IMR-90 (cell line): Measurements from ENCODE around the gene FAM174C. TPM values are rescaled to one million over a fixed set of nuclear protein-coding genes. Genes with fewer than 3 reads are reported as not detected.
A peak's percentile ranks its signal among the peaks of the same experiment; 100 is the strongest.

ENCODE experiments used
- ATAC-seq: fragments of 200-7000 bp; cut with Tn5 transposase; 2 replicates; pipeline ENCODE4 v1.9.1; 2020; ENCODE audit warnings: low read depth, mild to moderate bottlenecking, moderate library complexity
- BruUV-seq: library from RNA; stranded (reverse); fragments of 400-500 nt; replicated peaks from 2 replicates; lab custom pipeline; 2021; lab: Mats Ljungman, UMichigan
- CTCF ChIA-PET: fragments of 300-600 bp; formaldehyde crosslinking; extraction: SDS; loops from one replicate; lab custom pipeline; 2021; ENCODE audit warnings: antibody characterized with exemption; lab: Yijun Ruan, JAX
- POLR2A ChIA-PET: fragments of 300-600 bp; sonication (Branson Sonifier 250); formaldehyde crosslinking; loops from one replicate; lab custom pipeline; 2022; ENCODE audit warnings: antibody characterized with exemption; ENCODE audit not compliant: unreplicated experiment; lab: Charles Lee
- DNase-seq: peaks from one replicate; pipeline ENCODE4 v3.0.0; 2013
- H2AFZ ChIP-seq: replicated peaks from 2 replicates; pipeline ENCODE3; 2013; ENCODE audit warnings: low read length, mild to moderate bottlenecking; ENCODE audit not compliant: poor library complexity
- H2AK5ac ChIP-seq: 2 replicates; pipeline ENCODE4 v1.6.1; 2013; ENCODE audit warnings: low read depth, low read length, inconsistent platforms
- H2AK9ac ChIP-seq: replicated peaks from 2 replicates; pipeline ENCODE3; 2013; ENCODE audit warnings: mild to moderate bottlenecking, low read depth, low read length, moderate library complexity; ENCODE audit not compliant: poor library complexity
- H2BK120ac ChIP-seq: 2 replicates; pipeline ENCODE4 v1.6.1; 2013; ENCODE audit warnings: low read depth, low read length, inconsistent platforms
- H2BK15ac ChIP-seq: 3 replicates; pipeline ENCODE4 v1.6.1; 2013; ENCODE audit warnings: low read depth, low read length, inconsistent platforms
- H2BK20ac ChIP-seq: 2 replicates; pipeline ENCODE4 v1.6.1; 2013; ENCODE audit warnings: low read depth, mild to moderate bottlenecking, inconsistent platforms, low read length, moderate library complexity
- H2BK5ac ChIP-seq: 2 replicates; pipeline ENCODE4 v1.6.1; 2013; ENCODE audit warnings: mild to moderate bottlenecking, low read depth, low read length, inconsistent platforms; ENCODE audit not compliant: poor library complexity, severe bottlenecking
- H3K14ac ChIP-seq: replicated peaks from 2 replicates; pipeline ENCODE4 v1.6.1; 2013; ENCODE audit warnings: low read depth, low read length, inconsistent platforms
- H3K18ac ChIP-seq: 2 replicates; pipeline ENCODE4 v1.6.1; 2013; ENCODE audit warnings: low read depth, low read length, control low read depth
- H3K23ac ChIP-seq: 2 replicates; pipeline ENCODE4 v1.6.1; 2013; ENCODE audit warnings: low read depth, low read length, inconsistent platforms
- H3K27ac ChIP-seq: 2 replicates; pipeline ENCODE4 v1.5.1; 2013; ENCODE audit warnings: mild to moderate bottlenecking, control low read depth, low read length; ENCODE audit not compliant: insufficient read depth
- H3K27me3 ChIP-seq: 2 replicates; pipeline ENCODE4 v1.6.1; 2013; ENCODE audit warnings: low read length; ENCODE audit not compliant: control insufficient read depth, insufficient read depth
- H3K36me3 ChIP-seq: 2 replicates; pipeline ENCODE4 v1.6.1; 2013; ENCODE audit warnings: low read length, mixed read lengths; ENCODE audit not compliant: control insufficient read depth, insufficient read depth
- H3K4ac ChIP-seq: 2 replicates; pipeline ENCODE4 v1.6.1; 2013; ENCODE audit warnings: low read depth, low read length, inconsistent platforms
- H3K4me1 ChIP-seq: 2 replicates; pipeline ENCODE4 v1.6.1; 2013; ENCODE audit warnings: low read length, mixed read lengths; ENCODE audit not compliant: control insufficient read depth, insufficient read depth
- H3K4me2 ChIP-seq: 2 replicates; pipeline ENCODE4 v1.6.1; 2013; ENCODE audit warnings: low read depth, mild to moderate bottlenecking, control low read depth, low read length, moderate library complexity
- H3K4me3 ChIP-seq: 2 replicates; pipeline ENCODE4 v1.5.1; 2013; ENCODE audit warnings: low read depth, mild to moderate bottlenecking, control low read depth, low read length, moderate library complexity; ENCODE audit not compliant: insufficient read depth
- H3K56ac ChIP-seq: 2 replicates; pipeline ENCODE4 v1.6.1; 2013; ENCODE audit warnings: low read length, inconsistent platforms; ENCODE audit not compliant: insufficient read depth; ENCODE audit errors: extremely low read depth
- H3K79me1 ChIP-seq, 2 experiments: 2 replicates each; pipeline ENCODE4 v1.6.1; 2013; ENCODE audit warnings: low read length in 2 of 2, inconsistent platforms in 1 of 2, low read depth in 1 of 2
- H3K9ac ChIP-seq: 2 replicates; pipeline ENCODE4 v1.6.1; 2013; ENCODE audit warnings: low read depth, low read length, control low read depth
- H3K9me1 ChIP-seq: 2 replicates; pipeline ENCODE4 v1.6.1; 2013; ENCODE audit warnings: low read length, inconsistent platforms; ENCODE audit not compliant: insufficient read depth
- H3K9me3 ChIP-seq: 2 replicates; pipeline ENCODE4 v1.6.1; 2013; ENCODE audit warnings: low read length; ENCODE audit not compliant: control insufficient read depth, insufficient read depth
- H4K20me1 ChIP-seq: 2 replicates; pipeline ENCODE4 v1.6.1; 2013; ENCODE audit warnings: low read length, inconsistent platforms; ENCODE audit not compliant: insufficient read depth
- H4K5ac ChIP-seq: 2 replicates; pipeline ENCODE4 v1.6.1; 2013; ENCODE audit warnings: mild to moderate bottlenecking, low read depth, low read length, control low read depth
- H4K8ac ChIP-seq, 2 experiments: 2 replicates each; pipeline ENCODE4 v1.6.1; 2013; ENCODE audit warnings: low read depth in 2 of 2, low read length in 2 of 2, control low read depth in 1 of 2, inconsistent platforms in 1 of 2
- H4K91ac ChIP-seq: 2 replicates; pipeline ENCODE4 v1.6.1; 2013; ENCODE audit warnings: low read depth, low read length, inconsistent platforms; ENCODE audit not compliant: insufficient read depth
- MAZ ChIP-seq: IDR thresholded peaks from 2 replicates; pipeline ENCODE4 v1.6.1; 2012; ENCODE audit warnings: low read depth, mild to moderate bottlenecking, low read length, improper control_type of control experiment, moderate library complexity, borderline replicate concordance
- MXI1 ChIP-seq: IDR thresholded peaks from 2 replicates; pipeline ENCODE4 v1.6.1; 2012; ENCODE audit warnings: low read depth, mild to moderate bottlenecking, low read length, moderate library complexity, borderline replicate concordance
- USF2 ChIP-seq: fragments of 150-350 bp; IDR thresholded peaks from 2 replicates; pipeline ENCODE4 v1.6.1; 2017; ENCODE audit warnings: mild to moderate bottlenecking, antibody characterized with exemption, low read length, low read depth
- WGBS, 2 experiments: methylation state at CpG; one replicate each; pipeline versions ENCODE4 v1.1.5 to v1.1.7; 2013; ENCODE audit warnings: missing lambda C conversion rate in 2 of 2; ENCODE audit not compliant: insufficient read length in 1 of 2; ENCODE audit errors: extremely low coverage in 2 of 2; 5-methylcytosine and 5-hydroxymethylcytosine counted together
- dilution Hi-C: fragments of 300-500 bp; cut with HindIII; formaldehyde crosslinking; loops from one replicate; pipeline ENCODE4 v1.14.3; 2018; ENCODE audit warnings: low sequenced_read_pairs; ENCODE audit not compliant: unreplicated experiment
- in situ Hi-C: fragments of 300-500 bp; cut with MboI; formaldehyde crosslinking; loops from 3 replicates; pipeline ENCODE4 v1.14.3; 2019; ENCODE audit warnings: low sequenced_read_pairs, inconsistent platforms, mixed read lengths
- intact Hi-C: fragments of 100-400 bp; cut with micrococcal nuclease; formaldehyde crosslinking; loops from 2 replicates; pipeline ENCODE4 v1.10.0; 2022
- polyA plus RNA-seq, 3 experiments: library from polyadenylated mRNA; depleted of rRNA; stranded (reverse); fragments of >200 nt; gene quantifications; 2 replicates each; pipeline ENCODE4 v1.2.3, GENCODE V29; 2012; ENCODE audit warnings: low replicate concordance in 1 of 3
- total RNA-seq: library from RNA; depleted of rRNA; stranded (reverse); fragments of >200 nt; gene quantifications from 2 replicates; pipeline ENCODE4 v1.2.3, GENCODE V29; 2012

FAM174C gene
- total and polyA plus RNA-seq, 2 of the 4 experiments (the other 2 are of a cell fraction): 7.5 to 61.8 TPM

- POLR2A ChIA-PET: no interaction called here
- no peak overlapping the region for H4K5ac ChIP-seq
- peak overlapping the region; percentile 65 for H2AK9ac ChIP-seq
- H3K4me1 ChIP-seq: no peaks in the 10 kb centered on the region; the same call in 1 of the 2 replicates
- H3K23ac ChIP-seq: no peak overlapping the region
- no peak overlapping the region for H3K14ac ChIP-seq
- H3K18ac ChIP-seq: no peak overlapping the region
- no peaks in the 10 kb centered on the region for H3K9me1 ChIP-seq
- no peak overlapping the region for H3K56ac ChIP-seq
- H4K20me1 ChIP-seq: no peaks in the 10 kb centered on the region; the same call in 1 of the 2 replicates
- no peak overlapping the region for H4K91ac ChIP-seq
- no peak overlapping the region for H3K27ac ChIP-seq
- H2AFZ ChIP-seq: peak overlapping the region; percentile 70
- no peak overlapping the region for H2BK20ac ChIP-seq
- H2BK120ac ChIP-seq: no peak overlapping the region
- dilution Hi-C loops: no loop called here
- no TSS peak for BruUV-seq
- no peak overlapping the region for H3K4me2 ChIP-seq
- H2BK5ac ChIP-seq: no peak overlapping the region
- no peak overlapping the region for H4K8ac ChIP-seq
- peaks cover 36% of the 10 kb centered on the region for H3K27me3 ChIP-seq
- intact Hi-C loops: no loop called here
- ATAC-seq: no peak
- WGBS, 2 experiments: 77% methylated on average over 19 of the region's 32 CpGs; no CpG with 5 or more reads in 1 of the 2 experiments
- H3K36me3 ChIP-seq: no peaks in the 10 kb centered on the region
- H3K9me3 ChIP-seq: no peaks in the 10 kb centered on the region
- no peak overlapping the region for H3K9ac ChIP-seq
- CTCF ChIA-PET: interaction anchor here (1.4 kb wide), 1 partner anchor 34 kb away, joined by 3 read pairs; no protein-coding TSS in a partner anchor
- H2BK15ac ChIP-seq: no peak overlapping the region
- H3K79me1 ChIP-seq: no peaks in the 10 kb centered on the region
- TF ChIP-seq USF2: no peak
- no peak for TF ChIP-seq MXI1
- no peak for TF ChIP-seq MAZ
- no peak overlapping the region for H3K4me3 ChIP-seq
- no peak overlapping the region for H3K4ac ChIP-seq
- DNase-seq: no peak
- H2AK5ac ChIP-seq: 0 out of 2 replicates have a peak overlapping the region, but pooled peaks have one; percentile 14
- in situ Hi-C loops: no loop called here
Measured at GRCh38 chr19:1313695-1314613, 38.6 kb downstream of the FAM174C start.
